ENCODE data around the gene CNTN5.

DNA sequence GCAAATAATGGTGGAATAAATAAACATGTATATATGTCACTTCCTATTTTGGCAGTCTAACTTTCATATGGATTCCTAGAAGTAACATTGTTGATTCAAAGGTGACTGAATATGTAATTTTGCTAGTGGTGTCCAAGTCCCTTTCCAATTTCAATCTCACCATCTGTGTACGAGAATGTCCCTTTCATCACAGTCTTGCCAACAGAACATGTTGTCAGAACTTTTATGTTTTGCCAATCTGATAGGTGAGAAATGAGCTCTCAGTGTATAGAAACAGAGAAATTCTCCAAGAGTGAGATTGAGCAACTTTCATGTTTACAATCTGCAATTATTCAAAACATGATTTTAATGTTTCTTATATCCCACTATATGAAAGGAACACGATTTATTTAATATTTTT lies 167.5 kb downstream of the CNTN5 start:
- TF ChIP-seq POLR2A (IDR thresholded peaks at IDR 0.05) (no peak), CTCF (IDR thresholded peaks at IDR 0.05) (no peak)

Data from esophagus squamous epithelium (tissue), 4 donors.